HepG2 (cell line): Measurements from ENCODE around the gene SEMA3B.

Experiments used
- ARHGAP35 ChIP-seq: sonication (generic); formaldehyde crosslinking; IDR thresholded peaks from 2 replicates; pipeline ENCODE4 v1.9.0; 2022; ENCODE audit warnings: mild to moderate bottlenecking, inconsistent platforms, moderate library complexity, missing genetic modification reagents, borderline replicate concordance
- FLYWCH1 ChIP-seq: sonication (generic); formaldehyde crosslinking; IDR thresholded peaks from 2 replicates; pipeline ENCODE4 v1.8.1; 2023; ENCODE audit warnings: mild to moderate bottlenecking, missing genetic modification reagents
- ISX ChIP-seq: sonication (generic); formaldehyde crosslinking; conservative IDR thresholded peaks from 2 replicates; pipeline ENCODE4 v1.5.0; 2020; ENCODE audit warnings: missing genetic modification reagents
- JUND ChIP-seq: sonication (generic); formaldehyde crosslinking; IDR thresholded peaks from 2 replicates; pipeline ENCODE4 v1.8.0; 2022; ENCODE audit warnings: mild to moderate bottlenecking, missing genetic modification reagents
- KDM5A ChIP-seq: fragments of 200-600 bp; sonication (generic); IDR thresholded peaks from 2 replicates; pipeline ENCODE4 v1.7.0; 2018; ENCODE audit warnings: antibody characterized with exemption, mild to moderate bottlenecking, low read length, borderline replicate concordance
- POLR2A ChIP-seq, 2 experiments: IDR thresholded peaks; 2 replicates each; pipeline ENCODE4 v1.6.1; 2011; ENCODE audit warnings: low read depth in 2 of 2, low read length in 2 of 2, mild to moderate bottlenecking in 1 of 2, moderate library complexity in 1 of 2; ENCODE audit not compliant: insufficient read depth in 1 of 2
- SALL2 ChIP-seq: sonication (generic); formaldehyde crosslinking; IDR thresholded peaks from 2 replicates; pipeline ENCODE4 v1.8.1; 2023; ENCODE audit warnings: mild to moderate bottlenecking, missing genetic modification reagents, inconsistent platforms
- SUZ12 ChIP-seq: fragments of 150-350 bp; IDR thresholded peaks from 2 replicates; pipeline ENCODE4 v1.6.1; 2014; ENCODE audit warnings: low read depth, low read length
- USF2 ChIP-seq, 2 experiments: sonication (generic) in 1 of 2; formaldehyde crosslinking in 1 of 2; IDR thresholded peaks; 2 replicates each; pipeline versions ENCODE4 v1.5.1 to v1.6.1; 2011 to 2020; ENCODE audit warnings: borderline replicate concordance in 1 of 2, low read depth in 1 of 2, low read length in 1 of 2, mild to moderate bottlenecking in 1 of 2, missing genetic modification reagents in 1 of 2, moderate library complexity in 1 of 2
- ZNF546 ChIP-seq: sonication (generic); formaldehyde crosslinking; conservative IDR thresholded peaks from 2 replicates; pipeline ENCODE4 v1.8.1; 2023; ENCODE audit warnings: mild to moderate bottlenecking, missing genetic modification reagents
- ZNF646 ChIP-seq: sonication (generic); formaldehyde crosslinking; IDR thresholded peaks from 2 replicates; pipeline ENCODE4 v1.9.0; 2021; ENCODE audit warnings: mild to moderate bottlenecking, missing genetic modification reagents
- TF ChIP-seq, protein P1 (sequence below): sonication (generic); formaldehyde crosslinking; IDR thresholded peaks from 2 replicates; pipeline ENCODE4 v1.4.0; 2020; ENCODE audit warnings: low read depth, mild to moderate bottlenecking, missing genetic modification reagents
- TF ChIP-seq, protein P2 (sequence below): sonication (generic); formaldehyde crosslinking; conservative IDR thresholded peaks from 2 replicates; pipeline ENCODE4 v1.4.0; 2020; ENCODE audit warnings: missing genetic modification reagents

- no peak for TF ChIP-seq KDM5A
- TF ChIP-seq ZNF646 (CRISPR knock-in tag): no peak
- TF ChIP-seq ARHGAP35 (CRISPR knock-in tag): no peak
- no peak for TF ChIP-seq SUZ12
- no peak for TF ChIP-seq ISX (CRISPR knock-in tag)
- TF ChIP-seq, protein P1, sequence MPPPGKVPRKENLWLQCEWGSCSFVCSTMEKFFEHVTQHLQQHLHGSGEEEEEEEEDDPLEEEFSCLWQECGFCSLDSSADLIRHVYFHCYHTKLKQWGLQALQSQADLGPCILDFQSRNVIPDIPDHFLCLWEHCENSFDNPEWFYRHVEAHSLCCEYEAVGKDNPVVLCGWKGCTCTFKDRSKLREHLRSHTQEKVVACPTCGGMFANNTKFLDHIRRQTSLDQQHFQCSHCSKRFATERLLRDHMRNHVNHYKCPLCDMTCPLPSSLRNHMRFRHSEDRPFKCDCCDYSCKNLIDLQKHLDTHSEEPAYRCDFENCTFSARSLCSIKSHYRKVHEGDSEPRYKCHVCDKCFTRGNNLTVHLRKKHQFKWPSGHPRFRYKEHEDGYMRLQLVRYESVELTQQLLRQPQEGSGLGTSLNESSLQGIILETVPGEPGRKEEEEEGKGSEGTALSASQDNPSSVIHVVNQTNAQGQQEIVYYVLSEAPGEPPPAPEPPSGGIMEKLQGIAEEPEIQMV (CRISPR knock-in tag): no peak
- TF ChIP-seq ZNF546: no peak
- TF ChIP-seq POLR2A (IDR thresholded peaks at IDR 0.05; ENCODE audit: insufficient read depth in 1 of 2, low read depth in 2 of 2, low read length in 2 of 2): no peak
- no peak for TF ChIP-seq JUND (CRISPR knock-in tag)
- TF ChIP-seq USF2 (IDR thresholded peaks at IDR 0.05; ENCODE audit: low read depth, low read length): no peak
- no peak for TF ChIP-seq USF2 (CRISPR knock-in tag; IDR thresholded peaks at IDR 0.05; ENCODE audit: borderline replicate concordance)
- no peak for TF ChIP-seq FLYWCH1 (CRISPR knock-in tag)
- TF ChIP-seq, protein P2, sequence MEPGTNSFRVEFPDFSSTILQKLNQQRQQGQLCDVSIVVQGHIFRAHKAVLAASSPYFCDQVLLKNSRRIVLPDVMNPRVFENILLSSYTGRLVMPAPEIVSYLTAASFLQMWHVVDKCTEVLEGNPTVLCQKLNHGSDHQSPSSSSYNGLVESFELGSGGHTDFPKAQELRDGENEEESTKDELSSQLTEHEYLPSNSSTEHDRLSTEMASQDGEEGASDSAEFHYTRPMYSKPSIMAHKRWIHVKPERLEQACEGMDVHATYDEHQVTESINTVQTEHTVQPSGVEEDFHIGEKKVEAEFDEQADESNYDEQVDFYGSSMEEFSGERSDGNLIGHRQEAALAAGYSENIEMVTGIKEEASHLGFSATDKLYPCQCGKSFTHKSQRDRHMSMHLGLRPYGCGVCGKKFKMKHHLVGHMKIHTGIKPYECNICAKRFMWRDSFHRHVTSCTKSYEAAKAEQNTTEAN (CRISPR knock-in tag): no peak
- no peak for TF ChIP-seq SALL2 (CRISPR knock-in tag)
Observed at GRCh38 chr3:50242381-50242770, 26.6 kb upstream of the SEMA3B start.
